Gastroesophageal sphincter (tissue), 3 donors: ENCODE measurements around the gene MAOB.

Experiments
- CTCF ChIP-seq, 4 experiments: fragments of 200-600 bp in 2 of 4; fragments of 450-650 bp in 2 of 4; sonication (generic) in 1 of 4; IDR thresholded peaks; one replicate each; pipeline ENCODE4 v1.5.1; 2017 to 2019; ENCODE audit warnings: antibody characterized with exemption in 4 of 4, mild to moderate bottlenecking in 2 of 4, moderate library complexity in 2 of 4
- POLR2A ChIP-seq, 2 donors: fragments of 450-650 bp; IDR thresholded peaks; one replicate each; pipeline ENCODE4 v1.6.1; 2017; ENCODE audit warnings: antibody characterized with exemption in 2 of 2, mild to moderate bottlenecking in 2 of 2, moderate library complexity in 1 of 2
- POLR2AphosphoS5 ChIP-seq: sonication (generic); formaldehyde crosslinking; IDR thresholded peaks from one replicate; pipeline ENCODE4 v1.6.1; 2017; ENCODE audit warnings: antibody characterized with exemption

GRCh38 chrX:43849173-43849572 is 33.1 kb downstream of the MAOB start:
- no peak for TF ChIP-seq CTCF (IDR thresholded peaks at IDR 0.05)
- no peak for TF ChIP-seq POLR2AphosphoS5
- TF ChIP-seq POLR2A (IDR thresholded peaks at IDR 0.05), result no peak
